ENCODE measurements around the gene ARMC5. TPM values are rescaled to one million over a fixed set of nuclear protein-coding genes. Genes with fewer than 3 reads are reported as not detected.

ARMC5 gene
- total RNA-seq, 1 experiment from 2014 or later: 11.8 TPM

DNA sequence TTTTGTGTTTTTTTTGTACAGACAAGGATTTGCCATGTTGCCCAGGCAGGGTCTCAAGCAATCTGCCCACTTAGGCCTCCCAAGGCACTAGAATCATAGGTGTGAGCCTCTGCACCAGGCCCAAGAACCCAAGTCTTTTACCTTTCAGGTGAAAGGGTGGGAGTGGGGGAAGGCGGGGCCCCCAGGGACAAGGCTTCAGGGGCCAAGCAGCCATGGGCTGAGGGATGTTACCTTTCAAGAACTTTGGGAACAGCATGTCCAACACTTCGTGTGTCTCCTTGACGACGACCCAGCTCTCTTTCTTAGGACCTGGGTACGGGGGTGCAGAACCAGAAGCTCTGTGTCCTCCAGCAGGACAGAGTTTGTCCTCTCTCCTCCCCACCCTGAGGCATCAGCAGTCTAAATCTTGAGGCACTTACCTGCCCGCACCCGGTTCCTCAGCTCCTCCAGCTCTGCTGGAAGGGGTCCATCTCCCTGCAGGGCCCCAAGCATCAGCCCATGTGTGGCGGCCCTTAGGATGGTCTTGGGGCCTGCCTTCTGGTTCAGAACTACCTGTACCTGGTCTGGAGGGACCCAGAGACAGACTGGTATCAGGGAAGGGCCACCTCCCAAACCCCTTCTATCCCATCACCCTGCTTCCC, 32.6 kb downstream of the ARMC5 start:
- no TSS peak for BruUV-seq (replicated peaks)

More for the DNA sequence above, 32.6 kb downstream of the ARMC5 start:
- DNase-seq (ENCODE audit: low read depth, low spot score): no peak
- no peak overlapping the region for H2AFZ ChIP-seq (ENCODE audit: low read depth, low read length, poor library complexity, severe bottlenecking)
- intact Hi-C loops (cut with micrococcal nuclease): no loop called here
- no peak overlapping the region for H3K4me3 ChIP-seq (replicated peaks in 1 of 2; ENCODE audit: low read depth in 1 of 2, low read length in 2 of 2)
- ChIA-PET CTCF (interaction anchor here (0.8 kb wide), 1 partner anchor 19 kb away, joined by 3 read pairs; no protein-coding TSS in a partner anchor), RAD21 (ENCODE audit: low non-redundant PET in 1 of 2, low total read pairs in 2 of 2, uncharacterized antibody in 2 of 2, unreplicated experiment in 2 of 2) (no interaction called here), POLR2A (no interaction called here)
- H3K27ac ChIP-seq (ENCODE audit: low read depth, low read length): no peak overlapping the region
- no peaks in the 10 kb centered on the region for H3K9me2 ChIP-seq (ENCODE audit: insufficient read depth)
- H4K20me1 ChIP-seq (ENCODE audit: insufficient read depth): no peaks in the 10 kb centered on the region
- H3K9ac ChIP-seq (ENCODE audit: low read length): no peak overlapping the region
- no peak for ATAC-seq
- H3K9me3 ChIP-seq (ENCODE audit: control insufficient read depth in 1 of 2, insufficient read depth in 1 of 2, low read depth in 1 of 2, low read length in 2 of 2): no peaks in the 10 kb centered on the region
- TF ChIP-seq CTCF (IDR thresholded peaks at IDR 0.05 in 2 of 3, conservative IDR thresholded peaks at IDR 0.05 in 1 of 3; ENCODE audit: borderline replicate concordance in 1 of 3, insufficient read depth in 1 of 3, low read depth in 2 of 3, low read length in 2 of 3): no peak
- TF ChIP-seq, protein P1, sequence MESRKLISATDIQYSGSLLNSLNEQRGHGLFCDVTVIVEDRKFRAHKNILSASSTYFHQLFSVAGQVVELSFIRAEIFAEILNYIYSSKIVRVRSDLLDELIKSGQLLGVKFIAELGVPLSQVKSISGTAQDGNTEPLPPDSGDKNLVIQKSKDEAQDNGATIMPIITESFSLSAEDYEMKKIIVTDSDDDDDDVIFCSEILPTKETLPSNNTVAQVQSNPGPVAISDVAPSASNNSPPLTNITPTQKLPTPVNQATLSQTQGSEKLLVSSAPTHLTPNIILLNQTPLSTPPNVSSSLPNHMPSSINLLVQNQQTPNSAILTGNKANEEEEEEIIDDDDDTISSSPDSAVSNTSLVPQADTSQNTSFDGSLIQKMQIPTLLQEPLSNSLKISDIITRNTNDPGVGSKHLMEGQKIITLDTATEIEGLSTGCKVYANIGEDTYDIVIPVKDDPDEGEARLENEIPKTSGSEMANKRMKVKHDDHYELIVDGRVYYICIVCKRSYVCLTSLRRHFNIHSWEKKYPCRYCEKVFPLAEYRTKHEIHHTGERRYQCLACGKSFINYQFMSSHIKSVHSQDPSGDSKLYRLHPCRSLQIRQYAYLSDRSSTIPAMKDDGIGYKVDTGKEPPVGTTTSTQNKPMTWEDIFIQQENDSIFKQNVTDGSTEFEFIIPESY (IDR thresholded peaks at IDR 0.05; ENCODE audit: extremely low read depth, insufficient replicate concordance, low read length): no peak
- no peak for TF ChIP-seq POLR2A (IDR thresholded peaks at IDR 0.05; ENCODE audit: borderline replicate concordance, extremely low read depth, insufficient read depth, insufficient read length)
- TF ChIP-seq EZH2phosphoT487 (IDR thresholded peaks at IDR 0.05; ENCODE audit: borderline replicate concordance): no peak
- TF ChIP-seq SRF (IDR thresholded peaks at IDR 0.05; ENCODE audit: low read depth): no peak
- no peak for TF ChIP-seq RAD21 (IDR thresholded peaks at IDR 0.05; ENCODE audit: low read depth)
- TF ChIP-seq ZFX (IDR thresholded peaks at IDR 0.05): no peak
- TF ChIP-seq ZNF274 (IDR thresholded peaks at IDR 0.05; ENCODE audit: low read depth, low read length): no peak
- no peak for TF ChIP-seq CEBPB (IDR thresholded peaks at IDR 0.05; ENCODE audit: low read depth)
- no peak for TF ChIP-seq JUND (IDR thresholded peaks at IDR 0.05)
- TF ChIP-seq, protein P2, sequence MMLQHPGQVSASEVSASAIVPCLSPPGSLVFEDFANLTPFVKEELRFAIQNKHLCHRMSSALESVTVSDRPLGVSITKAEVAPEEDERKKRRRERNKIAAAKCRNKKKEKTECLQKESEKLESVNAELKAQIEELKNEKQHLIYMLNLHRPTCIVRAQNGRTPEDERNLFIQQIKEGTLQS (IDR thresholded peaks at IDR 0.05): no peak
- no peak for TF ChIP-seq POLR2AphosphoS5 (IDR thresholded peaks at IDR 0.05; ENCODE audit: low read depth, low read length)
- TF ChIP-seq, protein P3, sequence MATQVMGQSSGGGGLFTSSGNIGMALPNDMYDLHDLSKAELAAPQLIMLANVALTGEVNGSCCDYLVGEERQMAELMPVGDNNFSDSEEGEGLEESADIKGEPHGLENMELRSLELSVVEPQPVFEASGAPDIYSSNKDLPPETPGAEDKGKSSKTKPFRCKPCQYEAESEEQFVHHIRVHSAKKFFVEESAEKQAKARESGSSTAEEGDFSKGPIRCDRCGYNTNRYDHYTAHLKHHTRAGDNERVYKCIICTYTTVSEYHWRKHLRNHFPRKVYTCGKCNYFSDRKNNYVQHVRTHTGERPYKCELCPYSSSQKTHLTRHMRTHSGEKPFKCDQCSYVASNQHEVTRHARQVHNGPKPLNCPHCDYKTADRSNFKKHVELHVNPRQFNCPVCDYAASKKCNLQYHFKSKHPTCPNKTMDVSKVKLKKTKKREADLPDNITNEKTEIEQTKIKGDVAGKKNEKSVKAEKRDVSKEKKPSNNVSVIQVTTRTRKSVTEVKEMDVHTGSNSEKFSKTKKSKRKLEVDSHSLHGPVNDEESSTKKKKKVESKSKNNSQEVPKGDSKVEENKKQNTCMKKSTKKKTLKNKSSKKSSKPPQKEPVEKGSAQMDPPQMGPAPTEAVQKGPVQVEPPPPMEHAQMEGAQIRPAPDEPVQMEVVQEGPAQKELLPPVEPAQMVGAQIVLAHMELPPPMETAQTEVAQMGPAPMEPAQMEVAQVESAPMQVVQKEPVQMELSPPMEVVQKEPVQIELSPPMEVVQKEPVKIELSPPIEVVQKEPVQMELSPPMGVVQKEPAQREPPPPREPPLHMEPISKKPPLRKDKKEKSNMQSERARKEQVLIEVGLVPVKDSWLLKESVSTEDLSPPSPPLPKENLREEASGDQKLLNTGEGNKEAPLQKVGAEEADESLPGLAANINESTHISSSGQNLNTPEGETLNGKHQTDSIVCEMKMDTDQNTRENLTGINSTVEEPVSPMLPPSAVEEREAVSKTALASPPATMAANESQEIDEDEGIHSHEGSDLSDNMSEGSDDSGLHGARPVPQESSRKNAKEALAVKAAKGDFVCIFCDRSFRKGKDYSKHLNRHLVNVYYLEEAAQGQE (IDR thresholded peaks at IDR 0.05; ENCODE audit: low read depth): no peak
- no peak for TF ChIP-seq SIN3A (IDR thresholded peaks at IDR 0.05; ENCODE audit: low read depth)
- peaks cover 2 to 4% of the 10 kb centered on the region in 2 experiments; a peak in 2 of 4 replicates for H3K36me3 ChIP-seq (ENCODE audit: control insufficient read depth in 1 of 2, insufficient read depth in 2 of 2, low read length in 2 of 2)
- H3K79me2 ChIP-seq (ENCODE audit: insufficient read depth, low read length): no peaks in the 10 kb centered on the region
- H3K4me1 ChIP-seq (ENCODE audit: control insufficient read depth in 1 of 2, insufficient read depth in 2 of 2, low read length in 2 of 2): peaks cover 2 to 13% of the 10 kb centered on the region in 2 experiments; a peak in 2 of 4 replicates
- no peaks in the 10 kb centered on the region for H3K27me3 ChIP-seq (ENCODE audit: insufficient read depth, low read length)
- no peak overlapping the region for H3K4me2 ChIP-seq (ENCODE audit: low read length)

Data from HCT116 (cell line).